Measurements from ENCODE around the gene ASF1A. TPM values are rescaled to one million over a fixed set of nuclear protein-coding genes. Genes with fewer than 3 reads are reported as not detected.

ASF1A gene
- total and polyA plus RNA-seq, 10 of the 15 experiments (the other 5 are each of a cell fraction or from before 2014, with no cell fraction given): 23.7 to 103 (median 31.5) TPM

DNA sequence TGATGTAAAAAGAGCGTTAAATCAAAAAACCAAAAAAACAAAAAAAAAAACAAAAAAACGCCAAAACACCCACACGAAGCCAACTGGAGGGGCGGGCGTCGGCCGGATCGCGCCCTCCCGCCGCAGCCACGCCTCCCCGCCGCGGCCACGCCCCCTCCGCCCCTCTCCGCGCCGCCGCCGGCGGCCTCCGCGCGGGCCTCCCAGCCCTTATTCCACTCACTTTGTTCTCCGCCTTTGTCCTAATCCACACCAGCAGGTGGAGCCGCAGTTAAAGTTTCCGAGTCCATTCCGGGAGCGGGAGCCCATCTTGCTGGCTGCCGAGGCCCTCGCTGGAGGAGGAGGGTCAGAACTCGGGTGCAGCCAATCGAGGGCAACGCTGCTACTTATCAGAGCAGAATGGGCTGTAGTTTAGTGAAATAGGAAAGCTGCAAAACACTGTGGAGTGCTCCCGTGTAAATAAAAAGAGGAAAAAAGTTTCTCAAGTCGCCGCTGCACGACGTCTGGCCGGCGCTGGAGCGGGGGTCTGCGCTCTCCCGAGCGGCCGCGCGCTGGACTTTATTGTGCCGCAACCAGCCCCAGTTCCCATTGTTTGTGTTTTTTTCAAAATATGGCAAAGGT is at the start of gene ASF1A (continued):
- TF ChIP-seq, protein P1, sequence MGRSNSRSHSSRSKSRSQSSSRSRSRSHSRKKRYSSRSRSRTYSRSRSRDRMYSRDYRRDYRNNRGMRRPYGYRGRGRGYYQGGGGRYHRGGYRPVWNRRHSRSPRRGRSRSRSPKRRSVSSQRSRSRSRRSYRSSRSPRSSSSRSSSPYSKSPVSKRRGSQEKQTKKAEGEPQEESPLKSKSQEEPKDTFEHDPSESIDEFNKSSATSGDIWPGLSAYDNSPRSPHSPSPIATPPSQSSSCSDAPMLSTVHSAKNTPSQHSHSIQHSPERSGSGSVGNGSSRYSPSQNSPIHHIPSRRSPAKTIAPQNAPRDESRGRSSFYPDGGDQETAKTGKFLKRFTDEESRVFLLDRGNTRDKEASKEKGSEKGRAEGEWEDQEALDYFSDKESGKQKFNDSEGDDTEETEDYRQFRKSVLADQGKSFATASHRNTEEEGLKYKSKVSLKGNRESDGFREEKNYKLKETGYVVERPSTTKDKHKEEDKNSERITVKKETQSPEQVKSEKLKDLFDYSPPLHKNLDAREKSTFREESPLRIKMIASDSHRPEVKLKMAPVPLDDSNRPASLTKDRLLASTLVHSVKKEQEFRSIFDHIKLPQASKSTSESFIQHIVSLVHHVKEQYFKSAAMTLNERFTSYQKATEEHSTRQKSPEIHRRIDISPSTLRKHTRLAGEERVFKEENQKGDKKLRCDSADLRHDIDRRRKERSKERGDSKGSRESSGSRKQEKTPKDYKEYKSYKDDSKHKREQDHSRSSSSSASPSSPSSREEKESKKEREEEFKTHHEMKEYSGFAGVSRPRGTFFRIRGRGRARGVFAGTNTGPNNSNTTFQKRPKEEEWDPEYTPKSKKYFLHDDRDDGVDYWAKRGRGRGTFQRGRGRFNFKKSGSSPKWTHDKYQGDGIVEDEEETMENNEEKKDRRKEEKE (IDR thresholded peaks at IDR 0.05): no peak
- TF ChIP-seq NFYA (IDR thresholded peaks at IDR 0.05; ENCODE audit: borderline replicate concordance, low read depth, low read length) (no peak), TCF12 (IDR thresholded peaks at IDR 0.05; ENCODE audit: low read depth, low read length) (0 out of 2 replicates have a peak, but pooled peaks have one; percentile 35), NFYB (IDR thresholded peaks at IDR 0.05; ENCODE audit: insufficient read depth, low read depth, low read length) (peak; percentile 73; the same call in 1 of the 2 replicates)

GRCh38 chr6:118844915-118845314 is 49.0 kb upstream of the ASF1A start:
- Histone ChIP-seq H3K4me2 (ENCODE audit: control insufficient read depth, insufficient read depth) (peak overlapping the region; percentile 36), H3K79me2 (ENCODE audit: control insufficient read depth, insufficient read depth, low read length) (no peaks in the 10 kb centered on the region), H3K4me1 (ENCODE audit: control insufficient read depth, insufficient read depth, low read length) (peaks cover 15% of the 10 kb centered on the region), H3K4me3 (no peak overlapping the region), H3K36me3 (ENCODE audit: control insufficient read depth in 2 of 2, insufficient read depth in 2 of 2, low read length in 1 of 2) (no peaks in the 10 kb centered on the region; a peak in 2 of 4 replicates), H2AFZ (ENCODE audit: control insufficient read depth, low read depth, low read length) (peak overlapping the region; percentile 8; the same call in 1 of the 2 replicates), H3K27ac (ENCODE audit: control insufficient read depth, insufficient read depth) (peak overlapping the region; percentile 23), H3K27me3 (replicated peaks in 1 of 2; ENCODE audit: control insufficient read depth in 2 of 2, insufficient read depth in 2 of 2, low read length in 1 of 2) (no peaks in the 10 kb centered on the region), H4K20me1 (ENCODE audit: control insufficient read depth, insufficient read depth) (no peaks in the 10 kb centered on the region), H3K9ac (ENCODE audit: control insufficient read depth, insufficient read depth, low read length) (no peak overlapping the region), H3K9me3 (replicated peaks; ENCODE audit: control insufficient read depth, insufficient read depth, low read length) (no peaks in the 10 kb centered on the region; the same call in 1 of the 3 replicates)
- ATAC-seq (peak; percentile 71), FAIRE-seq (peak; percentile 77), DNase-seq (ENCODE audit: low read depth, low spot score) (peak; percentile 20)
- ChIA-PET CTCF (interaction anchor here (0.7 to 2.0 kb wide), 6 partner anchors 9 to 266 kb away, joined by 3 to 5 read pairs (median 4); no protein-coding TSS in a partner anchor), POLR2A (no interaction called here), SMC1A (ENCODE audit: uncharacterized antibody, unreplicated experiment) (interaction anchor here (0.6 to 2.0 kb wide), 8 partner anchors 10 to 90 kb away, joined by 3 to 10 read pairs (median 3); partner anchors contain the start of gene MCM9), RAD21 (ENCODE audit: unreplicated experiment) (interaction anchor here (1.2 to 2.1 kb wide), 2 partner anchors 44 to 51 kb away, joined by 4 to 10 read pairs; no protein-coding TSS in a partner anchor)
- in situ Hi-C loops (cut with MboI) (no loop called here), intact Hi-C loops (cut with micrococcal nuclease; ENCODE audit: unreplicated experiment) (loop anchor here (2.0 kb wide), 1 partner anchor 50 kb away; the partner anchor contains the start of gene ASF1A)
- WGBS (ENCODE audit: insufficient coverage, insufficient replicate concordance, low lambda C conversion rate, missing lambda C conversion rate): 0% methylated on average over 3 of the region's 3 CpGs
- no TSS peak for BruUV-seq (replicated peaks)
- no peak for TF ChIP-seq CBX5 (IDR thresholded peaks at IDR 0.05; ENCODE audit: low read depth)
- peak in 1 of 2 experiments; percentile 47; a peak in 1 of 4 replicates for TF ChIP-seq CEBPB (IDR thresholded peaks at IDR 0.05; ENCODE audit: borderline replicate concordance in 1 of 2, low read depth in 2 of 2, low read length in 2 of 2)
- peak; percentile 79 for TF ChIP-seq ATF2 (IDR thresholded peaks at IDR 0.05; ENCODE audit: low read length)
- peak; percentile 53; the same call in 1 of the 2 replicates for TF ChIP-seq CREM (IDR thresholded peaks at IDR 0.05; ENCODE audit: low read depth)
- peak; percentile 71 for TF ChIP-seq CBFB (IDR thresholded peaks at IDR 0.05; ENCODE audit: low read depth)
- peak; percentile 41; the same call in 1 of the 2 replicates for TF ChIP-seq IRF4 (IDR thresholded peaks at IDR 0.05; ENCODE audit: low read depth, low read length)
- TF ChIP-seq MEF2A (IDR thresholded peaks at IDR 0.05; ENCODE audit: insufficient read depth, low read depth, low read length): peak; percentile 70; the same call in 1 of the 2 replicates
- TF ChIP-seq FOXM1 (IDR thresholded peaks at IDR 0.05; ENCODE audit: low read depth, low read length): peak; percentile 70; the same call in 1 of the 2 replicates
- TF ChIP-seq DPF2 (IDR thresholded peaks at IDR 0.05): no peak
- 0 out of 2 replicates have a peak, but pooled peaks have one; percentile 17 for TF ChIP-seq YY1 (IDR thresholded peaks at IDR 0.05; ENCODE audit: low read depth, low read length)
- TF ChIP-seq ZBTB33 (IDR thresholded peaks at IDR 0.05): no peak

All from GM12878 (cell line).